Skeletal muscle satellite cell (primary cell): Measurements from ENCODE around the gene HEATR3.
"Not testable (repeated sequence)": the region's sequence is repeated elsewhere in the genome, so short reads cannot be mapped to it uniquely, and the experiment has no call there.

Experiments
- H3K27me3 ChIP-seq: 2 replicates; pipeline ENCODE4 v1.7.0; 2013; ENCODE audit warnings: low read length; ENCODE audit not compliant: control insufficient read depth, insufficient read depth
- H3K36me3 ChIP-seq: 2 replicates; pipeline ENCODE4 v1.7.0; 2013; ENCODE audit warnings: mild to moderate bottlenecking, control low read depth, low read length; ENCODE audit not compliant: insufficient read depth
- H3K4me1 ChIP-seq: 2 replicates; pipeline ENCODE4 v1.7.0; 2013; ENCODE audit warnings: low read length; ENCODE audit not compliant: control insufficient read depth, insufficient read depth
- H3K4me2 ChIP-seq: 2 replicates; pipeline ENCODE4 v1.7.0; 2013; ENCODE audit warnings: mild to moderate bottlenecking, low read length
- H3K4me3 ChIP-seq: 2 replicates; pipeline ENCODE4 v1.7.0; 2013; ENCODE audit warnings: low read length
- H3K9ac ChIP-seq: 2 replicates; pipeline ENCODE4 v1.7.0; 2013; ENCODE audit warnings: mild to moderate bottlenecking, low read depth, low read length, moderate library complexity
- H3K9me3 ChIP-seq: replicated peaks from 2 replicates; pipeline ENCODE4 v1.7.0; 2013; ENCODE audit warnings: mild to moderate bottlenecking, control low read depth, low read length

HEATR3 gene

GRCh38 chr16:50121278-50121677, 55.5 kb downstream of the HEATR3 start:
- Histone ChIP-seq H3K4me2 (no peak overlapping the region), H3K4me1 (no peaks in the 10 kb centered on the region), H3K27me3 (peaks cover 10% of the 10 kb centered on the region), H3K9ac (no peak overlapping the region), H3K9me3 (no peaks in the 10 kb centered on the region), H3K4me3 (no peak overlapping the region), H3K36me3 (no peaks in the 10 kb centered on the region)

- Histone ChIP-seq H3K9me3 (no peaks in the 10 kb centered on the region), H3K9ac (no peak overlapping the region), H3K4me1 (no peaks in the 10 kb centered on the region), H3K4me2 (no peak overlapping the region), H3K4me3 (no peak overlapping the region), H3K27me3 (peaks cover 10% of the 10 kb centered on the region), H3K36me3 (no peaks in the 10 kb centered on the region)
Measured at GRCh38 chr16:50121721-50122445, 56.1 kb downstream of the HEATR3 start.

GRCh38 chr16:50123417-50123816, 57.6 kb downstream of the HEATR3 start:
- Histone ChIP-seq H3K4me1 (no peaks in the 10 kb centered on the region), H3K4me2 (no peak overlapping the region), H3K9me3 (no peaks in the 10 kb centered on the region), H3K27me3 (peaks cover 10% of the 10 kb centered on the region), H3K9ac (no peak overlapping the region), H3K36me3 (no peaks in the 10 kb centered on the region), H3K4me3 (no peak overlapping the region)

GRCh38 chr16:50124769-50125168, 59.0 kb downstream of the HEATR3 start:
- peaks cover 9% of the 10 kb centered on the region for H3K27me3 ChIP-seq
- H3K36me3 ChIP-seq, result no peaks in the 10 kb centered on the region
- no peaks in the 10 kb centered on the region for H3K9me3 ChIP-seq
- H3K9ac ChIP-seq, result no peak overlapping the region
- H3K4me2 ChIP-seq, result no peak overlapping the region
- H3K4me3 ChIP-seq, result no peak overlapping the region
- H3K4me1 ChIP-seq, result no peaks in the 10 kb centered on the region

GRCh38 chr16:50126183-50126582, 60.4 kb downstream of the HEATR3 start:
- no peaks in the 10 kb centered on the region for H3K9me3 ChIP-seq
- H3K4me2 ChIP-seq, result no peak overlapping the region
- no peak overlapping the region for H3K9ac ChIP-seq
- peaks cover 5% of the 10 kb centered on the region for H3K27me3 ChIP-seq
- no peaks in the 10 kb centered on the region for H3K4me1 ChIP-seq
- H3K36me3 ChIP-seq, result no peaks in the 10 kb centered on the region
- no peak overlapping the region for H3K4me3 ChIP-seq

- H3K9me3 ChIP-seq, H3K27me3 ChIP-seq, H3K36me3 ChIP-seq, H3K4me2 ChIP-seq, H3K9ac ChIP-seq, H3K4me3 ChIP-seq, H3K4me1 ChIP-seq: not testable (repeated sequence)
Measured at GRCh38 chr16:50132571-50132970, 66.8 kb downstream of the HEATR3 start.

- no peaks in the 10 kb centered on the region for H3K4me1 ChIP-seq
- H3K9ac ChIP-seq, result no peak overlapping the region
- H3K9me3 ChIP-seq, result no peaks in the 10 kb centered on the region
- H3K27me3 ChIP-seq, result no peaks in the 10 kb centered on the region
- no peak overlapping the region for H3K4me3 ChIP-seq
- no peak overlapping the region for H3K4me2 ChIP-seq
- no peaks in the 10 kb centered on the region for H3K36me3 ChIP-seq
Measured at GRCh38 chr16:50133214-50133613, 67.4 kb downstream of the HEATR3 start.

GRCh38 chr16:50136399-50136798, 70.6 kb downstream of the HEATR3 start:
- H3K4me3 ChIP-seq, result no peak overlapping the region
- H3K4me2 ChIP-seq, result no peak overlapping the region
- no peaks in the 10 kb centered on the region for H3K4me1 ChIP-seq
- H3K27me3 ChIP-seq, result no peaks in the 10 kb centered on the region
- no peak overlapping the region for H3K9ac ChIP-seq
- no peaks in the 10 kb centered on the region for H3K36me3 ChIP-seq
- no peaks in the 10 kb centered on the region for H3K9me3 ChIP-seq

- H3K27me3 ChIP-seq, result no peaks in the 10 kb centered on the region
- H3K4me2 ChIP-seq, result no peak overlapping the region
- no peaks in the 10 kb centered on the region for H3K36me3 ChIP-seq
- no peaks in the 10 kb centered on the region for H3K9me3 ChIP-seq
- H3K4me1 ChIP-seq, result no peaks in the 10 kb centered on the region
- no peak overlapping the region for H3K4me3 ChIP-seq
- no peak overlapping the region for H3K9ac ChIP-seq
Measured at GRCh38 chr16:50137268-50137667, 71.5 kb downstream of the HEATR3 start.

GRCh38 chr16:50139580-50139979, 73.8 kb downstream of the HEATR3 start:
- Histone ChIP-seq H3K9me3 (no peaks in the 10 kb centered on the region), H3K27me3 (no peaks in the 10 kb centered on the region), H3K36me3 (no peaks in the 10 kb centered on the region), H3K4me2 (no peak overlapping the region), H3K4me3 (no peak overlapping the region), H3K4me1 (no peaks in the 10 kb centered on the region), H3K9ac (no peak overlapping the region)

GRCh38 chr16:50144211-50144610, 78.4 kb downstream of the HEATR3 start:
- no peaks in the 10 kb centered on the region for H3K27me3 ChIP-seq

More at GRCh38 chr16:50144211-50144610, 78.4 kb downstream of the HEATR3 start:
- Histone ChIP-seq H3K36me3 (no peaks in the 10 kb centered on the region), H3K9me3 (no peaks in the 10 kb centered on the region), H3K9ac (no peak overlapping the region), H3K4me3 (no peak overlapping the region), H3K4me1 (no peaks in the 10 kb centered on the region), H3K4me2 (no peak overlapping the region)
